Left lung (tissue), 10 donors: Measurements from ENCODE around the gene LRRTM3. TPM values are rescaled to one million over a fixed set of nuclear protein-coding genes. Genes with fewer than 3 reads are reported as not detected.

ENCODE experiments used
- ATAC-seq: fragments of 200-7000 bp; cut with Tn5 transposase; one replicate; pipeline ENCODE4 v1.9.1; 2020; ENCODE audit warnings: moderate library complexity
- DNase-seq, 4 donors: peaks; one replicate each; pipeline ENCODE4 v3.0.0-alpha.2; 2013 to 2020
- H3K27ac ChIP-seq, 2 donors: fragments of 200-600 bp; sonication (generic) in 1 of 2; one replicate each; pipeline versions ENCODE4 v1.5.0 to v1.8.0; 2020 to 2021
- H3K27me3 ChIP-seq, 2 donors: fragments of 200-600 bp; sonication (generic) in 1 of 2; one replicate each; pipeline versions ENCODE4 v1.5.0 to v1.8.0; 2020 to 2021
- H3K36me3 ChIP-seq, 2 donors: fragments of 200-600 bp; sonication (generic) in 1 of 2; one replicate each; pipeline versions ENCODE4 v1.5.0 to v1.8.0; 2020 to 2021
- H3K4me1 ChIP-seq, 2 donors: fragments of 200-600 bp; one replicate each; pipeline ENCODE4 v1.8.0; 2021
- H3K4me3 ChIP-seq, 2 donors: fragments of 200-600 bp; sonication (generic) in 1 of 2; one replicate each; pipeline versions ENCODE4 v1.5.0 to v1.8.0; 2020 to 2021; ENCODE audit warnings: mild to moderate bottlenecking in 1 of 2
- H3K9me3 ChIP-seq, 2 donors: fragments of 200-600 bp; sonication (generic) in 1 of 2; one replicate each; pipeline versions ENCODE4 v1.5.0 to v1.8.0; 2020 to 2021
- CTCF ChIP-seq, 2 donors: fragments of 200-600 bp; sonication (generic) in 1 of 2; IDR thresholded peaks; one replicate each; pipeline versions ENCODE4 v1.5.0 to v1.8.0; 2021; ENCODE audit warnings: antibody characterized with exemption in 2 of 2
- intact Hi-C, 2 donors: fragments of 100-400 bp; cut with DNase I; formaldehyde crosslinking; loops; one replicate each; pipeline versions ENCODE4 v1.11.2 to v1.14.2; 2022
- polyA plus RNA-seq, 6 donors: library from polyadenylated mRNA; unstranded; fragments of 120-200 nt; gene quantifications; one replicate each; pipeline ENCODE4 v1.2.1, GENCODE V29; 2013; ENCODE audit not compliant: insufficient read length in 6 of 6
- total RNA-seq, 2 donors: library from RNA; stranded (reverse); fragmentation: NEBNext Ultra II Directional; extraction: Animal tissue kit (Norgen Biotek cat#: 25700); gene quantifications; one replicate each; pipeline ENCODE4 v1.2.1, GENCODE V29; 2021
- donor health status: DM: no; HTN: yes; CAD: no.
- donor health status: DM: no; HTN: no; CAD: no.

The LRRTM3 gene
- total and polyA plus RNA-seq, 8 donors, result 1.7 to 5.1 (median 3.8) TPM; not detected in 2

GRCh38 chr10:67022099-67022498 is 96.3 kb downstream of the LRRTM3 start:
- H3K4me3 ChIP-seq, result no peak overlapping the region

GRCh38 chr10:67033878-67034277 is 108.0 kb downstream of the LRRTM3 start:
- Histone ChIP-seq H3K4me3 (no peak overlapping the region), H3K9me3 (no peaks in the 10 kb centered on the region), H3K4me1 (no peaks in the 10 kb centered on the region), H3K27me3 (no peaks in the 10 kb centered on the region), H3K27ac (no peak overlapping the region), H3K36me3 (no peaks in the 10 kb centered on the region)
- intact Hi-C loops, result no loop called here
- DNase-seq, result no peak
- no peak for ATAC-seq
- TF ChIP-seq CTCF (IDR thresholded peaks at IDR 0.05), result no peak

More at GRCh38 chr10:67022099-67022498, 96.3 kb downstream of the LRRTM3 start:
- no peak for ATAC-seq
- no peak for TF ChIP-seq CTCF (IDR thresholded peaks at IDR 0.05)
- Histone ChIP-seq H3K9me3 (peaks cover 0 to 3% of the 10 kb centered on the region in 2 donors), H3K36me3 (no peaks in the 10 kb centered on the region), H3K27me3 (no peaks in the 10 kb centered on the region), H3K27ac (no peak overlapping the region), H3K4me1 (no peaks in the 10 kb centered on the region)
- DNase-seq, result peak in 1 of 4 donors; percentile 19
- intact Hi-C loops, result no loop called here

DNA sequence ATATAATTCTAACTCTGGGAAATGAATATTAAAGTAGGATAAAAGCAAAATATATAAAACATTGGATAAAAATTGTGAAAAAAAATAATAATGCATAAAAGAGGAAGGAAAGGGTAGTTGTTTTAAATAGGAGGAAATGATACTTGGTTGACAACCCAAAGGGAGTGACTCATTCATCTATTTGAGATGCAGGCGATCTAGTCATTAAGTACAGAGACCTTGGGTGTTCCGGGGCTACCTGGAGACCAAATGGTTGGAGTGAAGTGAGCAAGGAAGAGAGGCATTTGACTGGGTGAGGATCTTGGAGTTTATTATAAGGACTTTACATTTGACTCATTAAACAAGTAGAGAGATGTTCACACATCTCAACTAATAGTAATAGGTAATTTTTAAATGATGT is 111.0 kb downstream of the LRRTM3 start:
- Histone ChIP-seq H3K27me3 (no peaks in the 10 kb centered on the region), H3K27ac (no peak overlapping the region), H3K36me3 (no peaks in the 10 kb centered on the region), H3K4me1 (no peaks in the 10 kb centered on the region), H3K9me3 (no peaks in the 10 kb centered on the region), H3K4me3 (no peak overlapping the region)
- ATAC-seq (no peak), DNase-seq (no peak)
- intact Hi-C loops, result no loop called here
- no peak for TF ChIP-seq CTCF (IDR thresholded peaks at IDR 0.05)

DNA sequence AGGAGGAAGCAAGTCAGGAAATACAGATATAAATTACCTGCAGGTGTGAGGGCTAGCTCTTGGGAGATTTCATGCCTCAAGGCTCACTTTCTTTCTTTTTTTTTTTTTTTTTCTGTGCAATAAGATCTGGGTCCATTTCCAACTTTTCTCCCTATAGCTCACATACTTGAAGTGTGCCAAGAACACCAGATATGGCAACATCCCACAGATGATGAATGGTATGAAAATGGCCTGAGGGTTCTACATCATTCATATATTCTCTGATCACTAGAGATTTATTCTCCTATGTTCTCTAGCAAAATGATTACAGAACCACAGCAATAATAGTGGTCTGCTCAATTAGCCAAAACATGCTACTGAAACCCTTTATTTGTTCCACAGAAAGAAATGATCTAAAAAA is 117.2 kb downstream of the LRRTM3 start:
- DNase-seq, result no peak
- TF ChIP-seq CTCF (IDR thresholded peaks at IDR 0.05), result no peak

GRCh38 chr10:67045404-67045803 is 119.6 kb downstream of the LRRTM3 start:
- DNase-seq (peak in 1 of 4 donors; percentile 55), ATAC-seq (no peak)
- H3K36me3 ChIP-seq, result no peaks in the 10 kb centered on the region
- H3K4me1 ChIP-seq, result no peaks in the 10 kb centered on the region
- no peak for TF ChIP-seq CTCF (IDR thresholded peaks at IDR 0.05)
- H3K27ac ChIP-seq, result no peak overlapping the region
- intact Hi-C loops, result no loop called here
- no peak overlapping the region for H3K4me3 ChIP-seq
- no peaks in the 10 kb centered on the region for H3K27me3 ChIP-seq
- H3K9me3 ChIP-seq, result no peaks in the 10 kb centered on the region

More for the DNA sequence above, 117.2 kb downstream of the LRRTM3 start:
- Histone ChIP-seq H3K36me3 (no peaks in the 10 kb centered on the region), H3K9me3 (no peaks in the 10 kb centered on the region), H3K4me3 (no peak overlapping the region), H3K27ac (no peak overlapping the region), H3K4me1 (no peaks in the 10 kb centered on the region), H3K27me3 (no peaks in the 10 kb centered on the region)
- intact Hi-C loops, result no loop called here
- no peak for ATAC-seq
